HG02610 (cell line): ENCODE results near the gene CAMK2A.

Experiments used
- ATAC-seq: cut with Tn5 transposase; IDR thresholded peaks from one replicate; pipeline ENCODE4 v1.9.1; 2021; ENCODE audit warnings: mild to moderate bottlenecking, moderate library complexity; ENCODE audit not compliant: unreplicated experiment

Gene CAMK2A

DNA sequence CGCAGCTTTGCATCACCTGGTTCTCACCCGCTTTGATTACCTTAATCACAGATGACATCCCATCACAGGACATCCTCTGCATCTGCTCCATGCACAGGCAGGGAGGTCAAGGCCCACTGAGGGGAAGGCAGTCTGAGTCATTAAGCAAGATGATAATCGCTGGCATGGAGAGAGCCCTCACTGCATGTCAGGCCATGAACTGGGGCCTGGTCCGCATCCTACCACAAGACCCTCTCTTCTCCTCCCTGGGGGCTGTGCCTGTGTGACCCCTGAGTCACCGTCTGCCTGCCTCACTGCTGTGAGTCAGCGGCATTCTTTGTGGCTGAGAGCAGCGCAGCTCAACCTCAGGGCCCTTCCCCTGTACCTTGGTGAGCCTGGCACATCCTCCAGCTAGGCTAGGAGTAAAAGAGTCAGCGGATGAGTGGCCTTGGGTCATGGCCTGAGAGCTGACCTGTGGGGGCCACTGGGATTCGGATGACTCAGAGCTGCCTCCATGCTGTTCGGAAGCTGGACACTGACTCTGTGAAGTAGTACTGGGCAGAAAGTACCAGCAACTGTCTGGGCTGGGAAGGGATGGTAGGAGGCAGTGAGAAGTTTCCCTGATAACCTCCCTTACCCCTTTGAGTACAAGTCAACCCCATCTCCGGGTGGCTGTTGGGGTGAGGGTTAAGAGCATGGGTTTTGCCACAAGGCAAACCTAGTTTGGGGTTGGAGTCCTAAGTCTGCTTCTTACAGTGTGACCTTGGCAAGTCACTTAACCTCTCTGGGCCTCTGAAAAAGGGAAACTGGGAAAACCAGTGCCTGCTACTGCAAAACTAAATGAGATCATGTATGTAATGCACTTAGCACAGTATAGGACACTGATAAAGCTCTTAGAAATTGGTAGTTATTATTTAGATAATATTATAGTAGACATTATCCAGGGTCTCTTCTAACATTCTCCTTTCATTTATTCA lies 27.8 kb upstream of the CAMK2A start:
- no peak for ATAC-seq

DNA sequence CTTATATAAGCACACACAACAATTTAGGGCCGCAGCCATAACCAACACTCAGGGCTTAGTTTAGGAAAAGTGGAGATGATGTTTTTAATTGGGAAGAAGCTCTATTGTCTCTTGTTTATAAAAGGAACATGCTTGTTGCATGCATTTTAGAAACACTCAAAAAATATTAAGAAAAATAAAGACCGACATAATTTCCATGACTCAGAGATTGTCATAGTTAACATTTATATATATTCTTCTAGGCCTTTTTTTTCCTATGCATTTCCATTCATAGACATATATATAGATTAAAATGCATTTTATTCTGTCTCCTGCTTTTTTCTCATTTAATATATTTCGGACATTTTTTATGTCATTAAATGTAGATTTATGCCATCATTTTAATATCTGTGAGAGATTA lies 26.7 kb upstream of the CAMK2A start:
- no peak for ATAC-seq

DNA sequence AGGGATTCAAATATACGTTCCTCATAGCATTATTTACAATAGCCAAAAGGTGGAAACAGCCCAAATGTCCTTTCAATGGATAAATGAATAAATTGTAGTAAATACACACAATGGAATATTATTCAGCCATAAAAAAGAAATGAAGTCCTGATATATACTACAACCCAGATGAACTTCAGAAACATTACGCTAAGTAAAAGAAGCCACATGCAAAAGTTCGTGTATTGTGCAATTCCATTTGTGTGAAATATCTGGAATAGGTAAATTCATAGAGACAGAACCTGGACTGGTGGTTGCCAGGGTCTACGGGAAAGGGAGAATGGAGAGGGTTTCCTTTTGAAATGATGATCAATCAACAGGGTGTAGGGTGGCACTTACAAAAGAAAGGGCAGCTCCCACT lies 25.7 kb upstream of the CAMK2A start:
- ATAC-seq = no peak

DNA sequence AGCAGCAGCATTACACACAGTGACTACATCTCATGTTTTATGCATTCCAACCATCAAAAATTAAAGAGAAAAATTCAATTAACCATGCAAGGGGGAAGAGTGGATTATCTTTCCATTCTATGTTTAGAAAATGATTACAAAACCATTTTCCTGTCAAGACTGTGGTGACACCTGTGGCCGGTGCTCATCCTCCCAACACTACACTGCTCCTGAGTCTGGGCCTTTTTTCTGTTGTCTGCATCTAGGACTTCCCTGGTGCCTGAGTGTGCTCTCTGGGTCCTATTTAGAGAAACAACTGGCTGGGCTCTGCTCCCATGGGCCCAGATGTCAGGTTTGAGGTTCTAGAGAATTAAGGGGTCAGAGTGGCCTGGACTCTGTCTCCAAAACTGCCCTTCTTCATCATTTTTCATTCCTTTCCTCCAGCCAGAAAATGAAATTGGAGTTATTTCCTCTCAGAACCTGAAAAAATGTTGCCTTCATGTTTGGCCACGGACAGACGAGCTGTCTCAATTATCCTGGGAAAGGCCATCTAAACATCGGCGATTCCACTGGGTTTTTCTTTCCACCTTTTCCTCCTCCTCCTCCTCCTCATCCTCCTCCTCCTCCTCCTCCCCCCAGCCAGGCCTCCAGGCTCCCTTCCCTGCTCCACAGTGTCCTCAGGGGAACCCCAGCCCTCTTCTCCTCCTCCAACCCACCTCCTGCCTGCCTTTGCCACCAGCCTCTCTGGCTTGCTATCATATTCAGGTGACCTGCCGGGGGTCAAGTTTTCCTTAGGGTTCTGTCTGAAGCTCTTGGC lies 24.5 kb upstream of the CAMK2A start:
- no peak for ATAC-seq

DNA sequence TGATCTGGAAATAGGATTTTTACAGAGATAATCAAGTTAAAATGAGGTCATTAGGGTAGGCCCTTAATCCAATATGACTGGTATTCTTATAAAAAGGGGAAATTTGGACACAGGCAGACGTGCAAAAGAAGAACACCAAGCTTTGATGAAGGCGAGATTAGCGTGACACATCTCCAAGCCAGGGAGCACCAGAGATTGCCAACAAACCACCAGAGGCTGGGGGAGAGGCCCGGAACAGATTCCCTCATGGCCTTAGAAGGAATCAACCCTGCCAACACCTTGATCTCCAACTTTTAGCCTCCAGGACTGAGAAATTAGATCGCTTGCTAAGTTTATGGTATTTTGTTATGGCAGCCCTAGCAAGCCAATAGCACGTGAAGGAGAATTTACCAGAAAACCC lies 23.9 kb upstream of the CAMK2A start:
- ATAC-seq = no peak

DNA sequence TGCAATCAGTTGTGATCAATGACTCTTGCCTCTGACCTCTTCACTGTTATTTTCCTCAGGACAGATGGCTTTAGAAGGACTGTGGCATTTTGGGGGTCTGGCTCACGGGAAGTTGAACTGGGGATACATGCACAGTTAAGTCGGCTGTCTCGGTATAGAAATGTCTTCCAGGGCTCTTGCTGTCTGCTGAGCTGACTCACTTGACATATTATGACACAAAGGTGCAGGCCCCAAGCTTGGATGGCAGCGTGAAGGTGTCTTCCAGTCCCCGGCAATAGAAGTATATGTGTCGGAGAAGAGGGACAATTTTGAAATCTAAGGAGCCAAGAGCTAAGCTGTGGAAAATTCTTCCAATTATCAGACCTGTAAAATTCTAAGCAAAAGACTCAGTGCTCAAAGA lies 22.9 kb upstream of the CAMK2A start:
- ATAC-seq = no peak

DNA sequence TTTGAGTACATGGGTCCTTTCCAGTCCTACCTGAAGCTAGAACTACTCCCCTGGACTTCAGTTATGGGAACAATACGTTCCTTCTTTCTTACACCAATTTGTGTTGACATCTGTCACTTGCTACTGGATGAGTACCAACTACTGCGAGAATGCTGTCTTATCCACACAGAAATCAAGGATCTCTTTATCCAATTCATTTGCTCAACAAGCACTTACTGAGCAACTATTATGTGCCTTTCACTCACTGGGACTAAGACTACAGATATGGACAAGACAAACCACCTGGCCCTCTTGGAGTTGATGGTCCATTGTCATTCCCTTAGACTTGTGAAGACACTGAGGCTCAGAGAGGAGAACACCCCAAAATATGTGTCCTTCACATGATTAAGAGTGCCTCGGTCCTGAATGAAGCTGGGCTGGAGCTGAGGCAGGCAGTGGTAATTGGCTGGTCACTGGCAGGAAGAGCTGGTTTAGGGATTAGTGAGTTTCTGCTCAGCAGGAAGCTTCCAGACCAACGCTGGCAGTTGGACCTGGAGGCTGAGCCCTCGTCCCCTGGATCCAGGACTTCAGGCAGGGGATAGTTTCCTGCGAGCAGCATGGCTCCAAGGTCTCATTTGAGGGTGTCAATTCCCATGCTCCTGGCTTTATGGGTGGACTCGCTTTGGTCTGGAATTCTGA lies 21.6 kb upstream of the CAMK2A start:
- ATAC-seq = no peak

DNA sequence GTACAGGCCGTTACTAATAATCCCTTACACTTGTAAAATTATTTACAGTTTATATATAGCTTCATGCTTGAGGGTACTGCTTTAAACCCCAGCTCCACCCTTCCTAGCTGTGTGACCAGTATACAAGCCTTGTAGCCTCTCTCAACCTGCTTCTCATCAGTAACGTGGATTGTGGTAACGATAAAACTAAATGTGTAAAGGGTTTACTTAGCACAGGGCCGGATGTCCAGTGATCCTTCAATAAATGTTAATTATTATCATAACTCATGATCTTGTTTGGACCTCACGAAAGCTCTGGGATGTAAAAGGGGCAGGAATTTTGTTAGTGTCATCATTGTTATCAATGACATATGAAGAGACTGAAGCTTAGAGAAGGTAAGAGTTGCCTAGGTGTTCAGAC lies 20.7 kb upstream of the CAMK2A start:
- no peak for ATAC-seq

DNA sequence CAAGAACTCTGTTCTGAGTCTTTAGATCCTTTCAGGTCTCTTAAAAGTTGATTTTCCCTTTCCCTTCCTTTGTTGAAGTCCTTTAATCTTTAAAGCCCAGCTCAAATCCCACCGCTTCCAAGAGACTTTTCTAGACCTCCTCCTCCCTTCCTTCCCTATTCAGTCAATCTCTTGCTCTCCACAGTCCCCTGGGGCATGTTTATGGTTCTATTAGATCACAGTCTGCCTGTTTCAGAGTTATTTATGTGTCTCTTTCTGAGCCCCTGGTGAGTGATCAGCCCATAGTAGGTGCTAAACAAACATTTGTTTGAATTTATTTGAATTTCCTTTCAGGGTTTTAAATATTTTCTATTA lies 20.3 kb upstream of the CAMK2A start:
- no peak for ATAC-seq

DNA sequence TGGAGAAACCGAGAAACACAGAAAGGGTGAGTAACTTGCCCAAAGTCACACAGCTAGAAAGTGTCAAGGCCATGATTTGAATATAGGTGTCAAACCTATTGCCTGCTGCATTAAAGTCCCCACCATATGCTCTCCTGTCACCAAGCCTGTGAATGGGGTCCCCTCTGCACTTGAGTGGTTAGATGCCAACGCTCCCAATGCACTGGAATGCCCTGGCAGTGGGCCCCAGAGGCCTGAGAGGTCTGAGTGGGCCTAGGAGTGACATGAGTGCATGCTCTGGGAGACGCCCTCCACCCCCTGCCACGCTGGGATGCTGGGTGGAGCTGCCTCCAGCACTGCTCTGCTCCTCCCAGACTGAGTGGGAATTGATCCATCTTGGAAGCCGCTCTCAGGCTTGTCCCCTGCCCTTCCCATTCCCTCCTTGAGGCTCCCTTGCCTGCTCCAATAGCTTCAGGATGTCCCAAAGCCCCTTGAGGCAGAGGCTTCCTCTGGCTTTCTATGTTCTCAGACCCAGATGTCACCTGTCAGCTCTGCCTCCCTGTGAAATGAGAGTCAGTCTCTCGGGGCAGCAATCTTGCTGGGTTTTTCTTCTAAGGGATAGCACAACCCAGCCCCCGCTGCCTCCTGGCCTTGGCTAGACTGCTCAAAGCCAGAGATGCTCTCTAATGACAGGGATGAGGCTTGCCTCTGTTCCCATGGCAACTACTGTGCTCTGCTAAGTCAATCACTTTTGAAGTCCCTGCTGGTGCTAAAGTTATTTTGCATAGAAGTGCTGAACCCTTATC lies 19.7 kb upstream of the CAMK2A start:
- no peak for ATAC-seq

DNA sequence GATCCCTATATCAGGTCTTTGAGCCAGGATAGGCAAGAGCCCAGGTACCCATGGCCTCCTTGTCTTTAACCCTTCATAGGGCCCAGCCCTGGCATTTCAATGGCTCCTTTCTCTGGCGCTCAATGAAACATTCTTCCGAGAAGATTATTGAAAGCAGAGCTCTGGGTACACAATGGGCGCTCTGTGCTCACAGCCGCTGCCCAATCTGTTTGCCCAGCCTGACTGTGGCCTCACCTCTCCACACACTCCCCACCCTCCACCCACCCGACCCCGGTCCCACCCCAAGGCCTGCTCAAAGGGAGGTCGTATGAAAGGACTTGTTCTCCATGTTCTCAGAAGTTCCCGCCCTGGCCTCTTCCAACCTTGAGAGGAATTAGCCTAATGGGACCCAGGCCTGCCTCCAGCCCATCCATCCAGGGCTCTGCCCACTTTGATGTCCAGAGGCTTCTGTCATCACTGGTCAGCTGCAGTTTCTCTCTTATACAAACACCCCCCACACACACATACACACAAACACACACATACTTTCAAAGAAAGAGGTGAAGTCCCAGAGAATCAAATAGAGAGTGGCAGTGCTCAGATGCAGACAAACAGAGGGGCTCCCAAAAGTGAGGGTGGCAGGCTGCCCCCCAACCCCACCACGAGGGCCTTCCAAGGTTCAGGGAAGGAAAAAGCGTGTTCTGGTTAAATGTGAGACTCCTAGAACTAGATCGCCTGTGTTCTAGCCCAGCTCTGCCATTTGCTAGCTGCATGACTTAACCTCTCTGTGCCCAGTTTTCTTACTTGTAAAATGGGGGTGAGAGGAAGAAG lies 18.2 kb upstream of the CAMK2A start:
- ATAC-seq = no peak

DNA sequence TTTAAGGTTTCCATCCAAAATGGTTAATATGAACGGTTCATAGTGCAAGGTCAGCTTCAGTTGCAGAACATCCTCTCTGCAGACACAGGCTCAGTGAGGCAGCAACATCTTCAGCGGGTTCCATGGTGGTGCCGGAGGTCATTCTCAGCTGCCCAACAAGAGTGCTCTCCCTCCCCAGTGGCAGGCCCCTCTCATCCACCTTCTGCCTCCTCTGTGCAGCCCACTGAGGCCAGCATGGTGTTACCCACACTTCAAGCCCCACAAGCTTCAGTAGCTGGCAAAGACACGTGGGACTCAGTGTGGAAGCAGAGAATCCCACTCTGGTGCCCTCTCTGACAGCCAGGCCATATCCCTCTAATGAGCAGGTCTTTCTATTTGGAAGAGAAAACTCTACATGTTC lies 17.2 kb upstream of the CAMK2A start:
- no peak for ATAC-seq

DNA sequence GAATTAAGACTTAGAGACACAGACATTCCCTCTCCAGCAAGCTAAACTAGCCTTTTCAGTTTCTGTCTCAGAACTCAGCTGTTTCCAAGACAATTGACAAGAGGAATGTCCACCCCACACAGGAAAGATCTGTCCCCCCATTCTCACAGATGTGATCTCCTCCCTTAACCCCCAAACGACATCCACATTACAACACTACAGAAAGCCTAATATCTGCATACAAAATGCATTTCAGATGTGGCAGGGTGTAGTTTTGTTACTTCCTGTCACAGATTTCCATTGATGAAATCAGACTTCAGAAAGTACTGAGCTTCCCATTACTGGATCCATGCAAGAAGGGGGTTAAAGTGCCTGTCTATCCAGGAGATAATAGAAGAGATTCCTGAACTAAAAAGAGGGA lies 16.0 kb upstream of the CAMK2A start:
- ATAC-seq = no peak

DNA sequence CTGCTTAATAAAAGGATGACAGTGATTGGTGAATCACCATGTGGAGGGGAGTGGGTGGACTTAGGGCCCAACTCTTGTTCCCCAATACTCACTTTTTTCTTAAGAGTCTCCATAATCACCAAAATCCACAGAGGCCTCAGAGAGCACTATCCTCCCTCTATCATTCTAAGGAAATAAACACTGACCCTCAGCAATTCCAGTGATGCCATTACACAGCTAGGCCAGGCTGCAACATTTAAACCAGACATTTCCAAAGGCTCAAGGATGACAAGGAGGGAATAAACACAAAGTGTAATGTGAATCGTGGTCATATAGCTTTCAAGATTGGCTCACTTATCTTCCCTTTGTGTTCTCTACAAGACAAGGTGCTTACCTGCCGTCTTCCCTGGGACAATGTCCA lies 15.5 kb upstream of the CAMK2A start:
- no peak for ATAC-seq

DNA sequence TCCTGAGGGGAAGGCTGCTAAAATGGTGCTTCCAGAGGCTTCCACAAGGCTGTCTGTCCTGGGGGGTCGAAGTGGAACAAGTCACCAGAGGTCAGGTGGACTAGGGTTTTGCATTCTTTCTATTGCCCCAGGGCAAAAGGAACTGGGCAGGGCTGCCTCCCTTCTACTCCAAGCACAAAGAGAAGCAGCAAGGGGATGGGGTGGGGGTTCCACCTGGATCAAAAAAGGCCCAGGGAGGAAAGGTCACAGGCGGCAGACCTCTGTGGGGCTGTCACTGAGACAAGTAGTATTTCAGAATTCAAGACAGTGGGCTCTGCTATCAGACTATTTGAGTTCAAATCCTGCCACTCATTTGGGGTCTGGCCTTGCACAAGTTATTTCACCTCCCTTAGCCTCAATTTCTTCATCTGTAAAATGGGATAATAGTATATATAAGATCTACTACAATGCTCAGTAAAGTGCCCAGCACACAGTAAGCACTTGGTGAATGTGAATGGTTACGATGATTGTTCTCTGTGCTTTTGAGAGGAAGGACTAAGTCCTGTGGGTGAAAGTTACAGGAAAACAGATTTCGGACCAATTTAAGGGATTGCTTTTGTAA lies 15.0 kb upstream of the CAMK2A start:
- no peak for ATAC-seq

DNA sequence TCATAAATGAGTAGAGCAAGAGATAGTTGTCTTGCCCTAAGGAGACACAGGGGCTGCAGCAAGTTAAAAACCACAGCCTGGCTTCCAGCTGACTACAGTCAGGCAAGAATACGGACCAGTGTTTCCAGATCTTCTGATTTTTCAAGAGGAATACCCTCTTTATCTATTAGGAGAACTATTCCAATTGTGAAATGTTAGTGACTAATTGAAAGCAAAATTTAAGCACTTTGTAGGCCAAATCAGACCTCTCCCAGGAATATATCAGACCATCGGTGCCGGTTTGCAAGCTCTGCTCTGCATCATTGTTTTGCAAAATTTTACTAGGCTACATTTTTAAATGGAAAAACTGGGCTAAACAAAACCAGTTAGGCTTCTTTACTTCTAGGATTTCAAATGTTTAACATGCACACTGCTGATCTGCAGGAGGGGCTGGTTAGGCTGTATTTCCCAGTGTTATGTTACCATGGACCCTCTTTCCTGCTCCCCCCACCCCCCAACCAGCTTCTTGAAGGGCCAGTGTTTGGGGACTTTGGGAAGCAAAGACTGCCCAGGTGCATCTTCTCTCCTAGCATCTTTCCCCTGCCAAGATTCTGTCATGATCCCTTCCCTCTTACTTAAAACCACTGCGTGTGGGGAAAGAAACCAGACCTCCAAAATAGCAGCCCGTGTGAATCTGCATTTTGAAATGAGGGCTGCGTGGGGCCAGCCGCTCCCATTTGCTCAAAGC lies 14.2 kb upstream of the CAMK2A start:
- no peak for ATAC-seq

DNA sequence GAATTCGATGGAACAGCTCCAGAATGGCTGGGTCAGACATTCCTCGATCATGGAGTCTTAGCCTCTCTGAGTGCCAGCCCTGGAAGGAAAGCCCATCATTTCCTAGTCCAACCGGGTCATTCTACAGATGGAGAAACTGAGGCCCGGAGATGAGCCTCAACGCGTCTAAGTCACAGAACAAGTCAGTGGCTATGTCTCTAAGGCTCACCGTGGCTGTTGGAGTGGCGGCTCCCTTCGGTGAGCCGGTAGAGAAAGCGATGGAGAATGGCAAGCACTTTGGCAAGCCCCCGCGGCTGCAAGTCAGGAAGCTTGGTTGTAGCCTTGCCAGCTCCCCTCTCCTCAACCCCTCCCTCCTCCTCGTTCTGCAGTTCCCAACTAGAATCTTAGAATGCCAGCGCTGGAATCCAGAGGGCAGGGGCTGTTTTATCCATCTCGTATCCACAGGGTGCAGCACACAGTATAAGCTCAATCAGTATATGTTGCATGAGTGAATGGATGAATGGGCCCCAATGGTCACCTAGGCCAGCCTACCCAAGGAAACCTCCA lies 13.6 kb upstream of the CAMK2A start:
- ATAC-seq = no peak

DNA sequence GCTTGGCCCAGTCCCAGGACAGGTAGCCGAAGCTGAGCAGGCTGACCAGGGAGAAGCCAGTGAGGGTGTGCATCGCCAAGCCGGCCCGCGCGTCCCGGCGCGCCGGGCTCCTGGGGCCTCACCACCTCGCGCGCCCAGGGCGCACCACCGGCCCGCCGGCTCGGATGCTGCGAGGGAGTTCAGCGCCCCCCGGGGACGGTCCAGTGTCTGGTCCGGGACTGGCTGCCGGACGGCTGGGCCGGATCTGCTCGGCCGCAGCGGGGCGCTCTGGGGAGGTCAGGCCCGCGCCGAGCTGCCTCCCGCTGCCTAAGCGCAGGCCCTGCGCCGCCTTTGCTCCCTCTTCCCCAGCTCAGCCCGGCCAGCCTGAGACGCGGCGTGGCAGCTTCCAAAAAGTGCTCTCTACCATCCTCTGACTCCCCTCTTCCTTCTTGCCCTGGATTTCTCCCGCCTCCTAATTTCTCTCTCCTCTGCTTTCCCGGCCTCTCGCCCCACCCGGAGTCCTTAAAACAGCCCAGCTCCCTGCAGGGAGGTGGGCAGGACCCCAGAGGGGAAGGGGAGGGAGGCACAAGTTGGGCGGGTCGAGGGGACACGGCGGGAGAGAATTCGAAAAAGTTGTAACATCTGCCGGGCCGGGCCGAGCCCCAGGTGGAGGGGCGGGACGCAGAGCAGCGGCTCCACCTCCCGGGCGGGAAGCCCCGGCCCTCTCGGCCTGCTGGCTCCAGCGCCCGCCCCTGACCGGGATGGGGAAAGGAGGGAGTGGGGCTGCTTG lies 12.9 kb upstream of the CAMK2A start, which contains the start of gene ARSI:
ARSI (minus strand) TSS at position 605 of the 769 bp plus-strand sequence; CDS start at position 73, 532 bp downstream.
- ATAC-seq = no peak
